ENCODE results near the gene PTK6.

PTK6 gene

GRCh38 chr20:63546956-63547724, 10.0 kb upstream of the PTK6 start:
- no peak for DNase-seq (ENCODE audit: low read depth, low spot score)
- H3K4me3 ChIP-seq (ENCODE audit: low read length) = no peak overlapping the region

- DNase-seq (ENCODE audit: low read depth, low spot score) = no peak
- no peak overlapping the region for H3K4me3 ChIP-seq (ENCODE audit: low read length)
Observed at GRCh38 chr20:63546256-63546955, 9.2 kb upstream of the PTK6 start.

- no peak overlapping the region for H3K4me3 ChIP-seq (ENCODE audit: low read length)
Observed at GRCh38 chr20:63545814-63546213, 8.6 kb upstream of the PTK6 start.

GRCh38 chr20:63544958-63545516, 7.9 kb upstream of the PTK6 start:
- DNase-seq (ENCODE audit: low read depth, low spot score) = no peak
- no peak overlapping the region for H3K4me3 ChIP-seq (ENCODE audit: low read length)

More at GRCh38 chr20:63545814-63546213, 8.6 kb upstream of the PTK6 start:
- no peak for DNase-seq (ENCODE audit: low read depth, low spot score)

- H3K4me3 ChIP-seq (ENCODE audit: low read length) = no peak overlapping the region
- DNase-seq (ENCODE audit: low read depth, low spot score) = no peak
Observed at GRCh38 chr20:63544241-63544957, 7.2 kb upstream of the PTK6 start.

- H3K4me3 ChIP-seq (ENCODE audit: low read length) = no peak overlapping the region
- DNase-seq (ENCODE audit: low read depth, low spot score) = no peak
Observed at GRCh38 chr20:63543733-63544132, 6.6 kb upstream of the PTK6 start.

GRCh38 chr20:63543131-63543530, 6.0 kb upstream of the PTK6 start:
- DNase-seq (ENCODE audit: low read depth, low spot score) = no peak
- no peak overlapping the region for H3K4me3 ChIP-seq (ENCODE audit: low read length)

GRCh38 chr20:63542696-63543095, 5.5 kb upstream of the PTK6 start:
- DNase-seq (ENCODE audit: low read depth, low spot score) = no peak
- H3K4me3 ChIP-seq (ENCODE audit: low read length) = no peak overlapping the region

- no peak for DNase-seq (ENCODE audit: low read depth, low spot score)
- no peak overlapping the region for H3K4me3 ChIP-seq (ENCODE audit: low read length)
Observed at GRCh38 chr20:63542031-63542559, 4.9 kb upstream of the PTK6 start.

GRCh38 chr20:63541371-63541770, 4.2 kb upstream of the PTK6 start:
- H3K4me3 ChIP-seq (ENCODE audit: low read length) = no peak overlapping the region
- no peak for DNase-seq (ENCODE audit: low read depth, low spot score)

GRCh38 chr20:63540417-63541186, 3.4 kb upstream of the PTK6 start:
- H3K4me3 ChIP-seq (ENCODE audit: low read length) = no peak overlapping the region
- DNase-seq (ENCODE audit: low read depth, low spot score) = no peak

- H3K4me3 ChIP-seq (ENCODE audit: low read length) = no peak overlapping the region
- DNase-seq (ENCODE audit: low read depth, low spot score) = no peak
Observed at GRCh38 chr20:63539441-63540370, 2.5 kb upstream of the PTK6 start.

- DNase-seq (ENCODE audit: low read depth, low spot score) = no peak
- H3K4me3 ChIP-seq (ENCODE audit: low read length) = no peak overlapping the region
Observed at GRCh38 chr20:63539092-63539430, 1.9 kb upstream of the PTK6 start.

GRCh38 chr20:63538204-63539091, 1.3 kb upstream of the PTK6 start:
- peak overlapping the region; percentile 54 for H3K4me3 ChIP-seq (ENCODE audit: low read length)
- no peak for DNase-seq (ENCODE audit: low read depth, low spot score)

- peak; percentile 85 for DNase-seq (ENCODE audit: low read depth, low spot score)
Observed at GRCh38 chr20:63537525-63538203, 488 bp upstream of the PTK6 start.

GRCh38 chr20:63536241-63536977, 767 bp downstream of the PTK6 start:
- no peak overlapping the region for H3K4me3 ChIP-seq (ENCODE audit: low read length)
- no peak for DNase-seq (ENCODE audit: low read depth, low spot score)

More at GRCh38 chr20:63537525-63538203, 488 bp upstream of the PTK6 start:
- peak overlapping the region; percentile 54 for H3K4me3 ChIP-seq (ENCODE audit: low read length)

Measured in Jurkat, Clone E6-1 (cell line).